Liver (tissue), 3 donors: ENCODE results near the gene F13A1.
A peak's percentile ranks its signal among the peaks of the same experiment; 100 is the strongest.

Experiments
- GABPA ChIP-seq, 2 donors: IDR thresholded peaks in 1 of 2; conservative IDR thresholded peaks in 1 of 2; 2 replicates each; pipeline ENCODE4 v1.6.1; 2016; ENCODE audit warnings: antibody characterized with exemption in 2 of 2, mild to moderate bottlenecking in 1 of 2, moderate library complexity in 1 of 2
- RAD21 ChIP-seq, 2 donors: IDR thresholded peaks; 2 replicates each; pipeline ENCODE4 v1.6.1; 2016; ENCODE audit warnings: antibody characterized with exemption in 2 of 2, mild to moderate bottlenecking in 2 of 2
- RXRA ChIP-seq, 2 donors: IDR thresholded peaks; 2 replicates each; pipeline ENCODE4 v1.6.1; 2017 to 2018; ENCODE audit warnings: antibody characterized with exemption in 2 of 2, mild to moderate bottlenecking in 1 of 2
- TAF1 ChIP-seq: conservative IDR thresholded peaks from 2 replicates; pipeline ENCODE4 v1.6.1; 2016; ENCODE audit warnings: antibody characterized with exemption, mild to moderate bottlenecking
- YY1 ChIP-seq: IDR thresholded peaks from 2 replicates; pipeline ENCODE4 v1.6.1; 2016; ENCODE audit warnings: antibody characterized with exemption, mild to moderate bottlenecking
- TF ChIP-seq, protein P1 (sequence below): IDR thresholded peaks from 2 replicates; pipeline ENCODE4 v1.6.1; 2016; ENCODE audit warnings: antibody characterized with exemption
- TF ChIP-seq, protein P2 (sequence below): fragments of 150-350 bp; IDR thresholded peaks from 2 replicates; pipeline ENCODE4 v1.5.1; 2017; ENCODE audit warnings: improper control_type of control experiment, low read depth, low read length; ENCODE audit not compliant: missing input control
- TF ChIP-seq, protein P3 (sequence below): IDR thresholded peaks from 2 replicates; pipeline ENCODE4 v1.6.1; 2016; ENCODE audit warnings: antibody characterized with exemption
- donor health status: healthy.
- donor health status: healthy.

DNA sequence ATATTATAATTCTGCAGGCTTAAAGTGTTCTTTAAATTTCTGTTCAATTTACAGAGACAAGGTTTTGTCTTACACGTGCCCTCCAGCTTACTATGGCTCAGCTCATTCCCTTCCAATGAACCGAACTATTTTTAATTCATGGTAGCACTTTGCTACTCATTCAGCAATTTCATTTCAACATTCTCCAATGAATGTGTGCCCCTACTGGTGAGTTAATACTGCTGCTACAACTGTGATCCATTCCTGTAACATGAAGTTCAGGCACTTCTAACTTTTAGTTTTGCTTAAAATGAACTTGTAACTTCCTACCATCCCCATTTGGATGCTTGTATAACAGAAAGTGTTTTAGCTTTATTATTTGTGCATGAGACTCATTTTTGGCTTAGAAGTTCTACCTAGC, 99.7 kb downstream of the F13A1 start:
- TF ChIP-seq GABPA (IDR thresholded peaks at IDR 0.05 in 1 of 2, conservative IDR thresholded peaks at IDR 0.05 in 1 of 2) (no peak), RAD21 (IDR thresholded peaks at IDR 0.05) (peak; percentile 27 to 34), YY1 (no peak), RXRA (IDR thresholded peaks at IDR 0.05) (no peak), TAF1 (no peak)
- TF ChIP-seq, protein P1, sequence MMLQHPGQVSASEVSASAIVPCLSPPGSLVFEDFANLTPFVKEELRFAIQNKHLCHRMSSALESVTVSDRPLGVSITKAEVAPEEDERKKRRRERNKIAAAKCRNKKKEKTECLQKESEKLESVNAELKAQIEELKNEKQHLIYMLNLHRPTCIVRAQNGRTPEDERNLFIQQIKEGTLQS = no peak
- TF ChIP-seq, protein P2, sequence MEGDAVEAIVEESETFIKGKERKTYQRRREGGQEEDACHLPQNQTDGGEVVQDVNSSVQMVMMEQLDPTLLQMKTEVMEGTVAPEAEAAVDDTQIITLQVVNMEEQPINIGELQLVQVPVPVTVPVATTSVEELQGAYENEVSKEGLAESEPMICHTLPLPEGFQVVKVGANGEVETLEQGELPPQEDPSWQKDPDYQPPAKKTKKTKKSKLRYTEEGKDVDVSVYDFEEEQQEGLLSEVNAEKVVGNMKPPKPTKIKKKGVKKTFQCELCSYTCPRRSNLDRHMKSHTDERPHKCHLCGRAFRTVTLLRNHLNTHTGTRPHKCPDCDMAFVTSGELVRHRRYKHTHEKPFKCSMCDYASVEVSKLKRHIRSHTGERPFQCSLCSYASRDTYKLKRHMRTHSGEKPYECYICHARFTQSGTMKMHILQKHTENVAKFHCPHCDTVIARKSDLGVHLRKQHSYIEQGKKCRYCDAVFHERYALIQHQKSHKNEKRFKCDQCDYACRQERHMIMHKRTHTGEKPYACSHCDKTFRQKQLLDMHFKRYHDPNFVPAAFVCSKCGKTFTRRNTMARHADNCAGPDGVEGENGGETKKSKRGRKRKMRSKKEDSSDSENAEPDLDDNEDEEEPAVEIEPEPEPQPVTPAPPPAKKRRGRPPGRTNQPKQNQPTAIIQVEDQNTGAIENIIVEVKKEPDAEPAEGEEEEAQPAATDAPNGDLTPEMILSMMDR = peak; percentile 20
- TF ChIP-seq, protein P3, sequence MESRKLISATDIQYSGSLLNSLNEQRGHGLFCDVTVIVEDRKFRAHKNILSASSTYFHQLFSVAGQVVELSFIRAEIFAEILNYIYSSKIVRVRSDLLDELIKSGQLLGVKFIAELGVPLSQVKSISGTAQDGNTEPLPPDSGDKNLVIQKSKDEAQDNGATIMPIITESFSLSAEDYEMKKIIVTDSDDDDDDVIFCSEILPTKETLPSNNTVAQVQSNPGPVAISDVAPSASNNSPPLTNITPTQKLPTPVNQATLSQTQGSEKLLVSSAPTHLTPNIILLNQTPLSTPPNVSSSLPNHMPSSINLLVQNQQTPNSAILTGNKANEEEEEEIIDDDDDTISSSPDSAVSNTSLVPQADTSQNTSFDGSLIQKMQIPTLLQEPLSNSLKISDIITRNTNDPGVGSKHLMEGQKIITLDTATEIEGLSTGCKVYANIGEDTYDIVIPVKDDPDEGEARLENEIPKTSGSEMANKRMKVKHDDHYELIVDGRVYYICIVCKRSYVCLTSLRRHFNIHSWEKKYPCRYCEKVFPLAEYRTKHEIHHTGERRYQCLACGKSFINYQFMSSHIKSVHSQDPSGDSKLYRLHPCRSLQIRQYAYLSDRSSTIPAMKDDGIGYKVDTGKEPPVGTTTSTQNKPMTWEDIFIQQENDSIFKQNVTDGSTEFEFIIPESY = no peak
